ENCODE data around the gene ALDH3A1.

The ALDH3A1 gene

GRCh38 chr17:19760746-19761145 lies 12.6 kb upstream of the ALDH3A1 start:
- no peak for DNase-seq (ENCODE audit: low read depth, low spot score)

GRCh38 chr17:19759568-19760549 lies 11.8 kb upstream of the ALDH3A1 start:
- DNase-seq (ENCODE audit: low read depth, low spot score) = no peak

GRCh38 chr17:19757536-19758180 lies 9.6 kb upstream of the ALDH3A1 start:
- DNase-seq (ENCODE audit: low read depth, low spot score) = no peak

- DNase-seq (ENCODE audit: low read depth, low spot score) = no peak
These were observed 8.4 kb upstream of the ALDH3A1 start for GRCh38 chr17:19756546-19756945.

GRCh38 chr17:19755821-19756510 lies 7.9 kb upstream of the ALDH3A1 start:
- DNase-seq (ENCODE audit: low read depth, low spot score) = no peak

GRCh38 chr17:19755392-19755791 lies 7.3 kb upstream of the ALDH3A1 start:
- DNase-seq (ENCODE audit: low read depth, low spot score) = no peak

- no peak for DNase-seq (ENCODE audit: low read depth, low spot score)
These were observed 5.8 kb upstream of the ALDH3A1 start for GRCh38 chr17:19753661-19754463.

GRCh38 chr17:19753051-19753509 lies 5.0 kb upstream of the ALDH3A1 start:
- peak; percentile 58 for DNase-seq (ENCODE audit: low read depth, low spot score)

- DNase-seq (ENCODE audit: low read depth, low spot score) = no peak
These were observed 4.3 kb upstream of the ALDH3A1 start for GRCh38 chr17:19752216-19753050.

- no peak for DNase-seq (ENCODE audit: low read depth, low spot score)
These were observed 2.7 kb upstream of the ALDH3A1 start for GRCh38 chr17:19750835-19751234.

- DNase-seq (ENCODE audit: low read depth, low spot score) = no peak
These were observed 2.0 kb upstream of the ALDH3A1 start for GRCh38 chr17:19750020-19750572.

- no peak for DNase-seq (ENCODE audit: low read depth, low spot score)
These were observed 702 bp upstream of the ALDH3A1 start for GRCh38 chr17:19748807-19749193.

- DNase-seq (ENCODE audit: low read depth, low spot score) = no peak
These were observed 859 bp downstream of the ALDH3A1 start for GRCh38 chr17:19747159-19747719.

GRCh38 chr17:19746517-19746916 lies 1.6 kb downstream of the ALDH3A1 start:
- no peak for DNase-seq (ENCODE audit: low read depth, low spot score)

GRCh38 chr17:19744922-19745757 lies 3.0 kb downstream of the ALDH3A1 start:
- DNase-seq (ENCODE audit: low read depth, low spot score) = no peak

GRCh38 chr17:19744492-19744891 lies 3.6 kb downstream of the ALDH3A1 start:
- no peak for DNase-seq (ENCODE audit: low read depth, low spot score)

GRCh38 chr17:19743101-19744100 lies 4.7 kb downstream of the ALDH3A1 start:
- DNase-seq (ENCODE audit: low read depth, low spot score) = no peak

GRCh38 chr17:19742495-19742894 lies 5.6 kb downstream of the ALDH3A1 start:
- no peak for DNase-seq (ENCODE audit: low read depth, low spot score)
